H1 (cell line): ENCODE results near the gene CTNNBL1. TPM values are rescaled to one million over a fixed set of nuclear protein-coding genes. Genes with fewer than 3 reads are reported as not detected.

Experiments
- ATF2 ChIP-seq: IDR thresholded peaks from 2 replicates; pipeline ENCODE4 v1.6.1; 2012; ENCODE audit warnings: low read length, inconsistent platforms
- BACH1 ChIP-seq: IDR thresholded peaks from 2 replicates; pipeline ENCODE4 v1.6.1; 2012; ENCODE audit warnings: low read length, improper control_type of control experiment
- CEBPB ChIP-seq: IDR thresholded peaks from 2 replicates; pipeline ENCODE4 v1.6.1; 2012; ENCODE audit warnings: low read depth, low read length
- USF2 ChIP-seq: IDR thresholded peaks from 2 replicates; pipeline ENCODE4 v1.6.1; 2011; ENCODE audit warnings: low read length, improper control_type of control experiment
- polyA plus RNA-seq, 7 experiments: library from polyadenylated mRNA; depleted of rRNA in 3 of 7; stranded (reverse) in 5 of 7; unstranded in 2 of 7; fragments of >200 nt in 5 of 7; fragments of 200-250 nt in 2 of 7; gene quantifications; 1 replicate in 5 of 7; 2 replicates in 1 of 7; 4 replicates in 1 of 7; pipeline versions ENCODE4 v1.2.1 to v1.2.3, GENCODE V29; 2011 to 2013; ENCODE audit warnings: missing spikeins in 2 of 7, mixed read lengths in 2 of 7
- total RNA-seq: library from RNA; stranded (reverse); fragmentation: NEBNext Ultra II Directional; extraction: Animal tissue kit (Norgen Biotek cat#: 25700); gene quantifications from 2 replicates; pipeline ENCODE4 v1.2.1, GENCODE V29; 2021

CTNNBL1 gene
- total and polyA plus RNA-seq, 2 of the 8 experiments (the other 6 are each of a cell fraction or from before 2014, with no cell fraction given): 19.6 to 81.6 TPM

DNA sequence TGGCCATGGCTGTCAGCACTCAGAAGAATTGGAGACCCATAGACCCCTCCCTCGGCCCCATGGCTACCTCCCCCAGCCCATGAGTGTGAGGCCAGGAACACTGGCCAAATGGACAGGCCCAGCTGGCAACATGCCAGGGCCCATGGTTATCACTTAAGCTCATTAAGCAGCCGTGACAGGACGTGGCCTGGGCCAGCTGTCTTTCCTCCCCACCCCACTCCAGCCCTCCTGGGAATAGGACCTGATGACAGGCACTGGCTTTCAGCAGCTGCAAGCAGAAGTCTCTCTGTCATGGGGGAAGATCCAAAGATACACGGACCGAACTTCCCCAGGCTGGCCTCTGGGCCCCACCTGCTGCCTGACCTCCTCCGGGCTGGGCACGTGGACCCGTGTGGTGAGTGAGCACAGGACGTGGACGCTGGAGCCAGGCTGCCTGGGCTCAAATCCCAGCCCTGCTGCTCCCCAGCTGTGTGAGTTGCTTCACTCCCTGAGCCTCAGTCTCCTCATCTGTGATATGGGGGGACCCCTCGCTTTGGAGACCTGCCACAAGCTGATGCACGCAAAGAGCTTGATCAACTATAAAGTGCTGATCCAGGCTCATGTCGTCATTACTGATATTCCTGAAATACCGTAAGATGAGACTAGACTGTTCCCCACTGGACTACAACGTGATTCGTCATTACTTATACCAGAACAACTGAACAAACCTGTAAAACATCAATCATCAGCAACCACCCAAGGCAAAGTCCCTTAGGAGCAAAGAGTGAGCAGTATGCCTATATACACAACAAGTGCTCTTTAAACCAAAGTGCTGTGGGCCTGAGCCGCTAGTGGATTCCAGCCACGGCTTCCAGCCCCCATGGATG lies 187.1 kb downstream of the CTNNBL1 start (continued):
- no peak for TF ChIP-seq USF2
- TF ChIP-seq CEBPB: no peak
- no peak for TF ChIP-seq ATF2
- no peak for TF ChIP-seq BACH1
